Measurements from ENCODE around the gene RPN2.

Gene RPN2

GRCh38 chr20:37245216-37246150 is 66.4 kb downstream of the RPN2 start:
- TF ChIP-seq, protein P1, sequence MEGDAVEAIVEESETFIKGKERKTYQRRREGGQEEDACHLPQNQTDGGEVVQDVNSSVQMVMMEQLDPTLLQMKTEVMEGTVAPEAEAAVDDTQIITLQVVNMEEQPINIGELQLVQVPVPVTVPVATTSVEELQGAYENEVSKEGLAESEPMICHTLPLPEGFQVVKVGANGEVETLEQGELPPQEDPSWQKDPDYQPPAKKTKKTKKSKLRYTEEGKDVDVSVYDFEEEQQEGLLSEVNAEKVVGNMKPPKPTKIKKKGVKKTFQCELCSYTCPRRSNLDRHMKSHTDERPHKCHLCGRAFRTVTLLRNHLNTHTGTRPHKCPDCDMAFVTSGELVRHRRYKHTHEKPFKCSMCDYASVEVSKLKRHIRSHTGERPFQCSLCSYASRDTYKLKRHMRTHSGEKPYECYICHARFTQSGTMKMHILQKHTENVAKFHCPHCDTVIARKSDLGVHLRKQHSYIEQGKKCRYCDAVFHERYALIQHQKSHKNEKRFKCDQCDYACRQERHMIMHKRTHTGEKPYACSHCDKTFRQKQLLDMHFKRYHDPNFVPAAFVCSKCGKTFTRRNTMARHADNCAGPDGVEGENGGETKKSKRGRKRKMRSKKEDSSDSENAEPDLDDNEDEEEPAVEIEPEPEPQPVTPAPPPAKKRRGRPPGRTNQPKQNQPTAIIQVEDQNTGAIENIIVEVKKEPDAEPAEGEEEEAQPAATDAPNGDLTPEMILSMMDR (IDR thresholded peaks at IDR 0.05) = no peak
- no peak overlapping the region for H3K4me3 ChIP-seq
- no peak overlapping the region for H3K27ac ChIP-seq
- DNase-seq (ENCODE audit: low spot score) = no peak

GRCh38 chr20:37246736-37247135 is 67.6 kb downstream of the RPN2 start:
- TF ChIP-seq, protein P1 (IDR thresholded peaks at IDR 0.05) = no peak
- DNase-seq (ENCODE audit: low spot score) = no peak
- Histone ChIP-seq H3K4me3 (no peak overlapping the region), H3K27ac (no peak overlapping the region)

GRCh38 chr20:37247547-37247946 is 68.4 kb downstream of the RPN2 start:
- TF ChIP-seq, protein P1 (IDR thresholded peaks at IDR 0.05) = no peak
- DNase-seq (ENCODE audit: low spot score) = no peak

GRCh38 chr20:37249304-37249703 is 70.2 kb downstream of the RPN2 start:
- Histone ChIP-seq H3K4me3 (no peak overlapping the region), H3K27ac (no peak overlapping the region)
- TF ChIP-seq, protein P1 (IDR thresholded peaks at IDR 0.05) = no peak
- DNase-seq (ENCODE audit: low spot score) = no peak

More at GRCh38 chr20:37247547-37247946, 68.4 kb downstream of the RPN2 start:
- Histone ChIP-seq H3K4me3 (no peak overlapping the region), H3K27ac (no peak overlapping the region)

DNA sequence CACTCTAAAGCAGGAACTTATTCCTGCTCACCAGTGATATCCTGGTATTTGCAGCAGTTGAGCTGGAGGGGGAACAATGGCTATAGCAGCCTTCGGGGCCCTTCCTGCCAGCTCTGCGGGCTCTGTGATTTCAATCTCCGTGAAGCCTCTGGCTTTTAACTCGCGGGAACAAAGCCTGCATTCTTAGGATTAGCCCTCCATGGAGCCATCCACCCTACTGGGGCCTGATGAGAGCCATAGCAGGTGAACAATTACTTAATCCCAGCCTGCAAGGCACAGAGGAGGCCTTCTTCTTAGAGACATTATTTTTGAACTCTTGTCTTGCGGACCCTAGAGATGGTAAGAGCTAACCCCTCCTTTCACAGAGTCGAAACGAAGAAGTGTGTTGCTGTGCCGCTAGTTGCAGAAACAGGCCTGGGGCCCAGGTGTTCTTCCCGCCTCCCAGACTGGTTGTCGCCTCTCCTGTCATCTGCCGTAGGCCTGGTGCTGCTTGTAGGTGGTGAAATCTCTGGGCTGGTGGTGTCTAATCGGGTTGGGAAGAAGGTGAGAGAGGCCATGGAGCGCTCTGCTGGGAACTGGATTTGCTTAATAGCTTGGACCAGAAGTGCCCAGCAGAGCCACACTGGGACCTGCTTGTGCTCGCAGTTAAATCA is 72.8 kb downstream of the RPN2 start:
- DNase-seq (ENCODE audit: low spot score) = no peak
- Histone ChIP-seq H3K4me3 (no peak overlapping the region), H3K27ac (no peak overlapping the region)
- TF ChIP-seq, protein P1 (IDR thresholded peaks at IDR 0.05) = no peak

DNA sequence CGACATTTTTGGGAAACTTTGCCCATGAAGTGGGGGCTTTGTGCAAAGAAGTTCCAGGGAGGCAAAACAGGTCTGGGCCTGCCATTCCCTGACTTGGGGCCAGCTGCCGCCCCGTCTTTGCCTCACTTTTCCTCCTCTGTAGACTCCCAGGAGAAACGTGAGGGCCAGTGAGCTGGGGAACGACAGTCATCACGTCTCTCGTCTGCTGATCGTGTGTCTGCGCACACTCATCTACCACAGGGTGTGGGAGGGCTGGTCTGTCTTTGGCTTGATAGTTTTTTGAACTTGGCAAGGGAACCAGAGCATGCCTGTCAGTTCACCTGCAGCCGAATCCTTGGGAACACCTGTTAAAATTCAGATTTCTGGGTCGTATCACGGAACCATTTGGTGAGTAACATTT is 74.0 kb downstream of the RPN2 start:
- Histone ChIP-seq H3K27ac (no peak overlapping the region), H3K4me3 (no peak overlapping the region)
- TF ChIP-seq, protein P1 (IDR thresholded peaks at IDR 0.05) = no peak
- no peak for DNase-seq (ENCODE audit: low spot score)
